Globus pallidus (tissue), 1 donor: ENCODE results near the gene CNDP2.
A peak's percentile ranks its signal among the peaks of the same experiment; 100 is the strongest.
"Not testable (repeated sequence)": the region's sequence is repeated elsewhere in the genome, so short reads cannot be mapped to it uniquely, and the experiment has no call there.

Experiments used
- DNase-seq: peaks from one replicate; pipeline ENCODE4 v3.0.0-alpha.2; 2015; ENCODE audit warnings: low spot score

CNDP2 gene

DNA sequence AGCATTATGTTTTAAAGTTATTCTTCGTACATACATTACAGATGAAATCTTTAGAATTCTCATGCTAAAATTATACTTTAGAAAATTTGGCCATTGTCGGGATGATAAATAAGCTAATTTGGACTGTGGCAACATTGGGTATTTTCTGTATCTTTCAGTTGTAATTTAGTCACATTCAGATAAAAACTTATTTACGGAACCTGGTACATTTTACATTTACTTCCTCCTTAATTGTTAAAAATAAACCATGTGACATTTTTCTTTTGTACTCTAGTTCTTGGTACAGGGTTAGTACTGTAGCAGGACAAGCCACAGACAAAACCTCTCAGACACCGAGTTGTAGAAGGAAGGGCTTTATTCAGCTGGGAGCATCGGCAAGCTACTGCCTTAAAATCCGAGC, 4.2 kb downstream of the CNDP2 start:
- no peak for DNase-seq

DNA sequence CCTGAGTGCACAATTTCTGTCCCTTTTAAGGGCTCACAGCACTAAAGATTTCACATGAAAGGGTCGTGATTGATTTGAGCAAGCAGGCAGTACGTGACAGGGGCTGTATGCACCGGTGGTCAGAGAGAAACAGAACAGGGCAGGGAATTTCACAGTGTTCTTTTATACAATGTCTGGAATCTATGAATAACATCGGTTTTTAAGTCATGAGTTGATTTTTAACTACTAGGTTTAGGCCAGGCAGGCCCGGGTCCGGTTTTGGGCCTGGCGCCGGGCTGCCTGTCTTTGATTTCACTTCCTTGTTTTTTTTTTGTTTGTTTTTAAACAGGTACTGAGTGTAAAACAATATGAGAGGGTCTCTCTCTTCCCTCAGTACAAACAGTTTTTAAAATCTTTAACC, 4.6 kb downstream of the CNDP2 start:
- DNase-seq, result not testable (repeated sequence)

GRCh38 chr18:74501386-74501785, 5.2 kb downstream of the CNDP2 start:
- DNase-seq, result no peak

DNA sequence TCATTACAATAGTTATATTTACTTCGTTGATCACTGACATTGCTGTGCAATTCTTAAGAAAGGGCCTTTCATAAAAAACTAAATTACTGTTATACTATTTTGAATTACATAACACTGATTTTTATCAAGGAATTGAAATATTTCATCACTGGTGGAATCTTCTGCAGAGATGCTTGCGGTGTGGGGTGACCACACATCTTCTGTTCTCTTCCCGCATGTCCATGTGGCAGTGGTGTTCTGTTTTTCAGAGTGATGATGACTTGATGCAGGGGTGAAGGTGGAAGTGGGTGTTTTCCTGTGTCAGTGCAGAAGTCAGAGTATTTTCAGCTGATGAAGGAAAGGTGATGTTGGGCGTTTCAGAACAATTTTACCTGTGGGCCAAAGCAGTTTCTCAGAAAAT, 7.0 kb downstream of the CNDP2 start:
- DNase-seq, result no peak

- no peak for DNase-seq
These were observed 9.6 kb downstream of the CNDP2 start for GRCh38 chr18:74505776-74506175.

GRCh38 chr18:74506448-74507084, 10.4 kb downstream of the CNDP2 start:
- no peak for DNase-seq

DNA sequence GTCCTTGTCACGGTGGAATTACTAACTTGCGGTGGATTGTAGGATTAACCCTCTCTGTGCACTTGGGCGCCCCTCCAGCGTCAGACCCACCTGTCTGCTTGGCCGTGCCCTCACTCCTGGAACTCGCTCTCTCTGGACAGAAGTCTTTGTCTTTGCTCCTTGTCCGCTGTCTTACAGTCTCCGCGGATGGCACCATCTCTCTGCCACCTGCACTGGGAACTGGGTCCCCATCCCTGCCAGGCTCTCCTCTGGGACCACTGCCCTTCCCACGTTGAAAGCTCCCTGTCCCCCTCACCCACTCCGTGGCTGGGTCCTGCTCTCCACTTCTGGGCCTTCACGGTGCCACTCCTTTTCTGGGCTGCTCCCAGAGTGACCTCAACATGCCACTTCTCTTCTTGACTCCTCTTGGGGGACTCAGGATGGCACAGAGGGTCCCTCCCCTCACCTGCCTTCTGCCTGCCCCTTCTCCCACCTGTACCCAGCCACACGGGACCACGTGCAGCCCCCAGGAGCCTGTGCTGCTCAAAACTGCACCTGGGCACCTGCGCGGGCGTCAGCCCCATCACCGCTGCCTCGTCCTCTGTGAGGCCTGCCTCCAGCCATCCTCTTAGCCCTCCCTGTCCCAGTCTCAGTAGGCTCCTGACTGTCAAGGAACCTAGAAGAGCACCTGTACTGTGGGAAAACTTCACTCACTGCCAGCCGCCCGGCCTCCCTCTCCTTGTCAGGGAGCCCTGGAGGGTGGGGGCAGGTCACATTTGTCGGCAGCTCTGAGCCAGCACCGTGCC, 11.1 kb downstream of the CNDP2 start:
- DNase-seq, result no peak

- DNase-seq, result no peak
These were observed 11.8 kb downstream of the CNDP2 start for GRCh38 chr18:74507927-74508326.

- no peak for DNase-seq
These were observed 12.2 kb downstream of the CNDP2 start for GRCh38 chr18:74508366-74508765.

DNA sequence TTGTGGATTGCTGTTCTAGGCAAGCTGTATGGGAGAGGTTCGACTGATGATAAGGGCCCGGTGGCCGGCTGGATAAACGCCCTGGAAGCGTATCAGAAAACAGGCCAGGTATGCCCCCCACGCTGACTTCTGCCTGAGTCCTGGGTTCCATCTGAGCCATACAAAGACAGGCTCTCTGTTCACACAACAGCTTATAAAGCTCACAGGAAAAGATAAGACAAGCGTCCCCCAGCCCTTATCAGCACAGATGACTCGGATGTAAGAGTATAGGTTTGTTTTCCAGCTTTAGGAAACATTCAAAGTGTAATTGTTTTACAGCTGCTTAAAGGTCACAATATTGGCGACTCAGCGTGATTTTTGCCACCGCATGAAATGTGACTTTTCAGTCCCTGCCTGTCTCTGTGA, 12.7 kb downstream of the CNDP2 start:
- no peak for DNase-seq

DNA sequence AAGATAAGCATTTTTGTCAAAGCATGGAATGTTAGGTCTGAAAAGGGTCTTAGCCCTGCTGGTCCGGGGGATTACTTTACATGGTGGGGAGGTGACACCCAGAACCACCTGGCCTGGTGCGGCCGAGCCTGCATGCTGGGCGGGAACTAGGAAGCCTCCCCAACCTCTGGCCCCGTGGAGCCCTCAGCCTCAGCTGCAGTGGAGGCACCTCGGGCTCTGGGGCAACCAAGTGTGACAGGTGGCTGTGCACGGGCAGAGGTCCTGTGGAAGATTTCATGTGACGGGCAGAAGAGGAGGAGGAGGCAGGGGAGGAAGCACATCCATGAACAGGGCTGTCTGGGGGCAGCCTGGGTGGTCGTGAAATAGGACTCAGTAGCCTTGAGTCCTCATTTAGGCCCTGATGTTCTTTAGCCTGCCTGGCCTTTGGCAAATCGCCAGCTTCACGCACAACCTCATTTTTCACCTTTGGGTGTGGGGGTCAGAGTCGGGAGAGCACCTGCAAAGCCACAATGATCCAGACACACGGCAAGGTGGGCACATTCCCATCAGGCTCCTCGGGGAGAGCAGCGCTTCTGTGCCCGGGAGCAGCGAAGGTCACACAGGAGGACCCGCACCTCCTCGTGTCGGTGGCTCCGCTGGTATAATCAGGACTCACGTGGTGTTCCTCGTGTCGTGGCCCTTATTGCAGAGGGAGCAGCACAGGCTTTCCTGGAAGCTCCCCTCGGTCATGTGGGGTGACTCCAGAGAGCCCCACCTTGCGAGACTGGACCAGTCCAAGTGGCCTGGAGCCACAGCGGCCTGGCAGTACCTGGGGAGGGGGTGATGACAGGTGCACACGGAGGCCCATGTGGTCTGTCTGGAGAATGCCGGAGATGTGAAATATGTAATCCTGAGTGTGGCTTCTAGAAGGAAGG, 13.9 kb downstream of the CNDP2 start:
- DNase-seq, result no peak

DNA sequence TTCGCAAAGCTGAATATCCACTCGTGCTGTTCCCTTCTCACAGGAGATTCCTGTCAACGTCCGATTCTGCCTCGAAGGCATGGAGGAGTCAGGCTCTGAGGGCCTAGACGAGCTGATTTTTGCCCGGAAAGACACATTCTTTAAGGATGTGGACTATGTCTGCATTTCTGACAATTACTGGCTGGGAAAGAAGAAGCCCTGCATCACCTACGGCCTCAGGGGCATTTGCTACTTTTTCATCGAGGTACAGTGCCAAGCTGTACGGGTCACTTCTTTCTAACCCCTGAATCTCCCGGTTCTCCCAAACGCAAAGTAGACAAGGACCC, 14.6 kb downstream of the CNDP2 start:
- DNase-seq, result no peak

- DNase-seq, result peak; percentile 72
These were observed 15.7 kb downstream of the CNDP2 start for GRCh38 chr18:74511823-74512222.

DNA sequence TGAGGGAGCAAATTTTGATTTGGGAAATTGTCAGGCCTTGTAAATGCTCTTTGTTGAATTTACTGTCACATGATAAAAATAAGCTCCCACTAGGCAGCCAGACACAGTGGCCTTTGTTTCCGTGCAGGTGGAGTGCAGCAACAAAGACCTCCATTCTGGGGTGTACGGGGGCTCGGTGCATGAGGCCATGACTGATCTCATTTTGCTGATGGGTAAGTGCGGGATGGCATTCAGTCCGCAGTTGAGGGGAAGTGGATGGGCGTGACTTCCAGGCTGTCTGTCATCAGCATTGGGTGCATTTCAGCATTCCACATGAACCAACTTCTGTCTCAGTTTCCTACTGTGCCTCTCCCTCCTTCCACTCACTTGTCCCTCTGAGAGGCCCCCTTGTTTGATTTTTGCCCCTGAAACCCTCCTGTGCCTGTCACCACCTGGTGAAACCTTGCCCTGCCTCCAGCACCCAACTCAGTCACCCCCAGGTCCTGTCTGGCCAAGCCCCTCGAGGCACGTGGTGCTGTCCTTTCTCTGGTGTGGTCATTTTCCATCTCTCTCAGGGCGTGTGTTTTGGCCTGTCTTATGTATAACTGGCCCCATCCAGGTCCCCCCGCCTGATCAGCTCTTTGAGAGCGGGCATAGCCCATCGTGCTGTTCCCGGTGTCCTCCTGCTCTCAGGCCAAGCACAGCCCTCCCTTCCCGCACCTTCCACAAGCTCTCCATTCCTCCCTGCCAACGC, 16.3 kb downstream of the CNDP2 start:
- peak; percentile 97 for DNase-seq

DNA sequence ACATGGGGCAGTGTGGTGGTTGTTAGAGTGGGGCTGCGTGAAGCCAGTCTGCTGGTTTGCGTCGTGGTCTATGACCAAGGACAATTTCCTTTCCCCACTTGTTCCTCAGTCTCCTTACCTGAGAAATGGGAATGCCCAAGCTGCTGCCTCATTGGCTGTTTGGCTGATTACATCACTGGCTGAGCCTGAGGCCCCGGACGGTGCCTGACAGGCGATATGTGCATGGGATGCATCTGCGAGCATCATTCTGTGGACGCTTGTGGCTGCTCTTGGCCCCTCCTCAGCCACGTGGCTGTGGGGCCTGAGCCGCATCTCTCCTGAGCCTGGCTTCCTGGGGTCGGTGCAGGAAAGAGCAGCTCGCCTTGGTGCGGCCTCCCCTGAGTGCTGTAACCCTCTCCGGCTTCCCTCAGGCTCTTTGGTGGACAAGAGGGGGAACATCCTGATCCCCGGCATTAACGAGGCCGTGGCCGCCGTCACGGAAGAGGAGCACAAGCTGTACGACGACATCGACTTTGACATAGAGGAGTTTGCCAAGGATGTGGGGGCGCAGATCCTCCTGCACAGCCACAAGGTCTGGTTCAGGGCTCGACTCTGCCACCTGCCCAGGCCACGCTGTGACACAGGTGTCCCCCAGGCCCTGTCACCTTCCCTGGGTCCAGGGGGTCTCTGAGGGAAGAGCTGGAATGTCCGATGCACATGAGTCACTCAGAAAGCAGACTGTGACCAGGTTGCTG, 17.2 kb downstream of the CNDP2 start:
- no peak for DNase-seq

- DNase-seq, result no peak
These were observed 17.7 kb downstream of the CNDP2 start for GRCh38 chr18:74513883-74514205.

GRCh38 chr18:74514860-74515495, 18.8 kb downstream of the CNDP2 start:
- no peak for DNase-seq

- DNase-seq, result no peak
These were observed 19.6 kb downstream of the CNDP2 start for GRCh38 chr18:74515620-74516231.

GRCh38 chr18:74516271-74517235, 20.4 kb downstream of the CNDP2 start:
- no peak for DNase-seq
